Karpas-422 (cell line): ENCODE data around the gene CARMIL1. TPM values are rescaled to one million over a fixed set of nuclear protein-coding genes. Genes with fewer than 3 reads are reported as not detected.

Experiments used
- DNase-seq: peaks from one replicate; pipeline ENCODE4 v3.0.0-alpha.2; 2015
- H2AFZ ChIP-seq: fragments of 200-600 bp; sonication (generic); 2 replicates; pipeline ENCODE4 v1.6.1; 2014; ENCODE audit warnings: antibody characterized with exemption, low read length, mixed read lengths
- H3K27ac ChIP-seq: fragments of 200-600 bp; sonication (generic); 2 replicates; pipeline ENCODE4 v1.5.1; 2014; ENCODE audit warnings: mild to moderate bottlenecking, low read length, moderate library complexity
- H3K27me3 ChIP-seq: fragments of 200-600 bp; sonication (generic); 2 replicates; pipeline ENCODE4 v1.6.1; 2014; ENCODE audit warnings: low read length, mixed read lengths
- H3K36me3 ChIP-seq: fragments of 200-600 bp; sonication (generic); 2 replicates; pipeline ENCODE4 v1.6.1; 2014; ENCODE audit warnings: low read length, mixed read lengths; ENCODE audit not compliant: insufficient read depth
- H3K4me1 ChIP-seq: fragments of 200-600 bp; sonication (generic); 2 replicates; pipeline ENCODE4 v1.6.1; 2014; ENCODE audit warnings: mild to moderate bottlenecking, low read length, mixed read lengths
- H3K4me2 ChIP-seq: fragments of 200-600 bp; sonication (generic); 2 replicates; pipeline ENCODE4 v1.6.1; 2014; ENCODE audit warnings: low read length, low read depth, mild to moderate bottlenecking; ENCODE audit not compliant: poor library complexity, severe bottlenecking
- H3K4me3 ChIP-seq: fragments of 200-600 bp; sonication (generic); 2 replicates; pipeline ENCODE4 v1.5.1; 2014; ENCODE audit warnings: mild to moderate bottlenecking, antibody characterized with exemption, low read length, mixed read lengths
- H3K79me2 ChIP-seq: fragments of 200-600 bp; sonication (generic); 2 replicates; pipeline ENCODE4 v1.6.1; 2014; ENCODE audit warnings: mild to moderate bottlenecking, low read length, mixed read lengths
- H3K9ac ChIP-seq: fragments of 200-600 bp; sonication (generic); 2 replicates; pipeline ENCODE4 v1.6.0; 2014; ENCODE audit warnings: low read length
- H3K9me2 ChIP-seq: fragments of 200-600 bp; sonication (generic), shearing (Covaris generic); replicated peaks from 2 replicates; pipeline ENCODE4 v1.6.0; 2014; ENCODE audit warnings: mild to moderate bottlenecking, low read length, moderate library complexity; ENCODE audit not compliant: insufficient read depth
- H3K9me3 ChIP-seq: fragments of 300-700, 200-600 bp; sonication (generic); 2 replicates; pipeline ENCODE4 v1.6.1; 2014; ENCODE audit warnings: low read length, mixed read lengths
- H4K20me1 ChIP-seq: fragments of 200-600 bp; sonication (generic); 2 replicates; pipeline ENCODE4 v1.6.1; 2014; ENCODE audit warnings: mild to moderate bottlenecking, antibody characterized with exemption, low read length, low read depth; ENCODE audit not compliant: insufficient read depth
- total RNA-seq: library from RNA; depleted of rRNA; stranded (reverse); fragments of >200 nt; shearing (Covaris generic); gene quantifications from 2 replicates; pipeline ENCODE4 v1.2.3, GENCODE V29; 2014; ENCODE audit warnings: low replicate concordance

CARMIL1 gene
- total RNA-seq, 1 experiment from 2014 or later, result 0.04 TPM

- Histone ChIP-seq H3K27me3 (no peaks in the 10 kb centered on the region), H3K4me1 (no peaks in the 10 kb centered on the region), H4K20me1 (no peaks in the 10 kb centered on the region), H3K36me3 (no peaks in the 10 kb centered on the region), H3K9ac (no peak overlapping the region), H3K9me2 (no peaks in the 10 kb centered on the region), H3K27ac (no peak overlapping the region), H3K4me3 (no peak overlapping the region), H2AFZ (no peak overlapping the region), H3K9me3 (no peaks in the 10 kb centered on the region), H3K79me2 (no peaks in the 10 kb centered on the region), H3K4me2 (no peak overlapping the region)
- no peak for DNase-seq
Observed at GRCh38 chr6:25363427-25363826, 84.3 kb downstream of the CARMIL1 start.

DNA sequence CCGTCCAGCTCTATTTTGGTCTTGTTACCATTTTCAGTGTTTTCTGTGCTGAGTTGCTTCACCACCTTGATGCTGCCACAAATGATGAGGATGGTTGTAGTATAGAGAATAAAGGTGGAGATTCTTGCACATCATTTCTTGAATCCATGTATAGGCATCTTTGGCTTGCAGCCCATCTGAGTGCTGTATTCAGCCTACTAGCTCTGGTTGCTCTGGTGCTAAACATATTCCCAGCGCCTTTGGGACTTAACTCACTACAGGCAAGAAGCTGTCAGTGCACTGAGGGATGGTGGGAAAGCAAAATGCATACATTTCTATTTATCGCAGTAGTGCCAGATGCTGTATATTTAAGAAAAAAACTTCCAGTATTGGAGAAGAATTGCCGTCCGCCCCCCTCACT is 86.0 kb downstream of the CARMIL1 start:
- no peak overlapping the region for H3K4me3 ChIP-seq
- no peak overlapping the region for H2AFZ ChIP-seq
- no peaks in the 10 kb centered on the region for H3K4me1 ChIP-seq
- 0 out of 2 replicates have a peak, but pooled peaks cover 4% of the 10 kb centered on the region for H4K20me1 ChIP-seq
- H3K9me3 ChIP-seq, result no peaks in the 10 kb centered on the region
- no peaks in the 10 kb centered on the region for H3K27me3 ChIP-seq
- H3K9ac ChIP-seq, result no peak overlapping the region
- H3K27ac ChIP-seq, result no peak overlapping the region
- H3K36me3 ChIP-seq, result no peaks in the 10 kb centered on the region
- no peak overlapping the region for H3K4me2 ChIP-seq
- H3K79me2 ChIP-seq, result no peaks in the 10 kb centered on the region
- DNase-seq, result no peak
- no peaks in the 10 kb centered on the region for H3K9me2 ChIP-seq

DNA sequence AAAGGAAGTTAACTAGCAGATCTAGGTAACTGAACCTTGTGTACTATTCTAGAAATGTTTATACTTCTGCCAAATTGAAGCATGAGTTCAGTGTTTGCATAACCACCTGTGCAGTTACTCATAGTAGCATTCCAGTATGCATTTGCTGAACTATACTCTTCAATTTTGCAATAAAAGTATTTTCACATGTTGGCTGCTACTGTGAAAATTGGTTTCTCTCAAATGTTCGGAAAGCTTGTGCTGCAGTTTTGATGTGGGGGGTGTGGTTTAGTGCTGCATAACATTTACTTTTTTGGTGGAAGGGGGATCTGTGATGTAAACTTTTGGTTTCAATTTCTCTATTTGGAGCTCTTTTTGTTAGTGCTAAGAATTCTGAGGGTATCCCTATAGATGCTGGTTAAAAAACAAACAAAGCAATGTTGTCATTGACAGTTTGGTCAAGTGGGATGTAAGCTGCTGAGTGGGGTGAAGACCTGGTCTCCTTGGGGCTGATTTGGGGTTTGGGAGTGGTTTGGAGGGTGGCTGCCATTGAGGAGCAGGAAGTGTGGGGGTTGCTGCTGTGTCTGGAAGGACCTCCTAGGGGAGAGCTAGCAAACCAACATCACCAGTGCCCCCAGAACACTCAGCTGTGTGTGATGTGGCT is 87.8 kb downstream of the CARMIL1 start:
- Histone ChIP-seq H3K4me2 (no peak overlapping the region), H3K9ac (no peak overlapping the region), H3K27ac (no peak overlapping the region), H3K4me1 (no peaks in the 10 kb centered on the region), H2AFZ (no peak overlapping the region), H4K20me1 (0 out of 2 replicates have a peak, but pooled peaks cover 4% of the 10 kb centered on the region), H3K79me2 (no peaks in the 10 kb centered on the region), H3K36me3 (no peaks in the 10 kb centered on the region), H3K4me3 (no peak overlapping the region), H3K9me2 (no peaks in the 10 kb centered on the region), H3K9me3 (no peaks in the 10 kb centered on the region), H3K27me3 (no peaks in the 10 kb centered on the region)
- DNase-seq, result no peak

GRCh38 chr6:25369036-25369432 is 89.9 kb downstream of the CARMIL1 start:
- no peak overlapping the region for H2AFZ ChIP-seq
- H3K36me3 ChIP-seq, result no peaks in the 10 kb centered on the region
- no peak overlapping the region for H3K4me2 ChIP-seq
- DNase-seq, result no peak
- H3K4me1 ChIP-seq, result no peaks in the 10 kb centered on the region
- no peak overlapping the region for H3K4me3 ChIP-seq
- H3K9me2 ChIP-seq, result no peaks in the 10 kb centered on the region
- H4K20me1 ChIP-seq, result 0 out of 2 replicates have a peak, but pooled peaks cover 4% of the 10 kb centered on the region
- no peaks in the 10 kb centered on the region for H3K9me3 ChIP-seq
- no peak overlapping the region for H3K27ac ChIP-seq
- H3K27me3 ChIP-seq, result no peaks in the 10 kb centered on the region
- H3K9ac ChIP-seq, result no peak overlapping the region
- no peaks in the 10 kb centered on the region for H3K79me2 ChIP-seq

DNA sequence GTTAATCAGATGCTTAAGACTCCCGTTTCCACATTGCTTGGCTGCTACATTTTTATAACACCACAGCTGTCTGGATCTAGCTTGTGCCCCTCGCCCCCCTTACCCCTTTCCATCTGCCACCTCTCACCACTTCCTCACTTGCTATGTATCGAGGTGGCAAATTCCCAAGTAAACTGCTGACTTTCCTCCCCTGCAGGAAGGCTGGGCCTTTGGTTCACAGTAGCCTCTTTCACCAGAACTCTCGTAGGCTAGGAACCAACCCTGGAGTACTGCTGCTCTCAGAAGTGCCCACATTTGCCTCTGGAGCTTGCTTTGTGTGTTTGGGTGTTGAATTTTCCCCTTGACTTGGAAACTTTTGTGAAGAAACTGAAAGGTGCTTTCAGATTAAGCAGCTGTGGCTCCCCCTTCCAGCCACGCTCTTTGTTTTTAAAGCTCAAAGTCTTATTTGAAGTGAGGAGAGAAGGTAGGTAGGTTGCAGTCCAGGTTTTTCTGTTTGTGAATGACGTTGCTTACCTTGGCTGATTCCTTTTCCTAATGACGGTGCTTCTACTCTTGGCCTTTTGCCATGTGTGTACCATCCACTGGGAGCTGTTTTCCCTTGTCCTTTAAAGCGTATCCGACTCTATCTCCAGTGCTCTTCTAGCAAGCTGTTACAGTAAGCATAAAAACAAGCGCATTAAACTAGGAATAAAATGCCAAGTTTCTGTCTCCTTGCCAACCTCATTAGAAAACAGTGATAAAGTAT is 90.4 kb downstream of the CARMIL1 start:
- Histone ChIP-seq H2AFZ (no peak overlapping the region), H3K9ac (no peak overlapping the region), H3K4me2 (no peak overlapping the region)

DNA sequence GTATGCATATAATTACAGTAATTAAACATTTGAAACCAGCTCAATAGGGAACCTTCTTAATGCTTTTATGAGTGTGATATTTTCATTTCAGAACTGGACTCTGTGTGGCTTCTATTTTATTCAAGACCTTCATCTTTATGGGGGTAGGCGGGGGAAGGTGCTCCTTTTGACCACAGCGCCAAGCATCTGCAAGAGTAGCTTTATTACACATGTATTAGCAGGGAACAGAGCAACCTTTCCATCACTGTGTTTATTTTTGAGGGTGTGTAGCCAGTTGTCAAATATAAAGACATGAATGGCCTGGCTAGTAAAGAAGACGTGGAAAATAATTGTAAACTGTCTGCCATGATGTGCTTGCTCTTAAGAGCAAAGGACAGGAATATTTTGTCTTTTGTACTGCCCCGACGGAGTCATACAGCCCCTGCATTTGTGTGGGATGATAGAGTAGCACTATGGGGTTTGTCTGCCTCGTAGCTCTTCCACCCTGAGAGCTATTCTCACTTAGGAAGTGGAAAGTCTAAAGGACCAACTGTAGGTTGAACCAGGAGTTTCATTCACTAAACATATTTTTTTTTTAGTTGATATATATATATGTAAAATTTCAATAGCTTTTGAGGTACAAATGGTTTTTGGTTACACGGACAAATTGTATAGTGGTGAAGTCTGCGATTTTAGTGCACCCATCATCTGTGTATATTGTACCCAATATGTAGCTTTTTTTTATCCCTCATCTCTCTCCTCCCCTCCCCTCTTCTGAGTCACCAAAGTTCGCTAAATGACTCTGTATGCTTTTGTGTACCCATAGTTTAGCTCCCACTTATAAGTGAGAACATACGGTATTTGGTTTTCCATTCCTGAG is 91.2 kb downstream of the CARMIL1 start:
- Histone ChIP-seq H2AFZ (no peak overlapping the region), H3K27ac (no peak overlapping the region)
- no peak for DNase-seq

More for the DNA sequence above, 90.4 kb downstream of the CARMIL1 start:
- no peak overlapping the region for H3K4me3 ChIP-seq
- H3K36me3 ChIP-seq, result no peaks in the 10 kb centered on the region
- H3K27me3 ChIP-seq, result no peaks in the 10 kb centered on the region
- H3K79me2 ChIP-seq, result no peaks in the 10 kb centered on the region
- no peaks in the 10 kb centered on the region for H3K9me2 ChIP-seq
- DNase-seq, result no peak
- H4K20me1 ChIP-seq, result 0 out of 2 replicates have a peak, but pooled peaks cover 4% of the 10 kb centered on the region
- H3K4me1 ChIP-seq, result no peaks in the 10 kb centered on the region
- no peaks in the 10 kb centered on the region for H3K9me3 ChIP-seq
- H3K27ac ChIP-seq, result no peak overlapping the region

GRCh38 chr6:25371037-25371347 is 91.8 kb downstream of the CARMIL1 start:
- no peaks in the 10 kb centered on the region for H3K9me2 ChIP-seq
- no peaks in the 10 kb centered on the region for H3K4me1 ChIP-seq
- no peak overlapping the region for H3K4me2 ChIP-seq
- H3K9me3 ChIP-seq, result no peaks in the 10 kb centered on the region
- no peak overlapping the region for H2AFZ ChIP-seq
- H3K36me3 ChIP-seq, result no peaks in the 10 kb centered on the region
- H3K27ac ChIP-seq, result no peak overlapping the region
- no peak for DNase-seq
- H3K4me3 ChIP-seq, result no peak overlapping the region
- H4K20me1 ChIP-seq, result 0 out of 2 replicates have a peak, but pooled peaks cover 4% of the 10 kb centered on the region
- H3K9ac ChIP-seq, result no peak overlapping the region
- H3K27me3 ChIP-seq, result no peaks in the 10 kb centered on the region
- no peaks in the 10 kb centered on the region for H3K79me2 ChIP-seq

More for the DNA sequence above, 91.2 kb downstream of the CARMIL1 start:
- Histone ChIP-seq H3K4me2 (no peak overlapping the region), H3K9me2 (no peaks in the 10 kb centered on the region), H3K4me3 (no peak overlapping the region), H4K20me1 (0 out of 2 replicates have a peak, but pooled peaks cover 4% of the 10 kb centered on the region), H3K4me1 (no peaks in the 10 kb centered on the region), H3K27me3 (no peaks in the 10 kb centered on the region), H3K36me3 (no peaks in the 10 kb centered on the region), H3K79me2 (no peaks in the 10 kb centered on the region), H3K9ac (no peak overlapping the region), H3K9me3 (no peaks in the 10 kb centered on the region)

- no peaks in the 10 kb centered on the region for H3K27me3 ChIP-seq
- no peak overlapping the region for H2AFZ ChIP-seq
- no peaks in the 10 kb centered on the region for H3K36me3 ChIP-seq
- H3K9me3 ChIP-seq, result no peaks in the 10 kb centered on the region
- no peaks in the 10 kb centered on the region for H3K79me2 ChIP-seq
- H3K4me3 ChIP-seq, result no peak overlapping the region
- no peak overlapping the region for H3K4me2 ChIP-seq
- H3K4me1 ChIP-seq, result no peaks in the 10 kb centered on the region
- no peaks in the 10 kb centered on the region for H3K9me2 ChIP-seq
- no peak overlapping the region for H3K27ac ChIP-seq
- H3K9ac ChIP-seq, result no peak overlapping the region
- DNase-seq, result no peak
- no peaks in the 10 kb centered on the region for H4K20me1 ChIP-seq
Observed at GRCh38 chr6:25375125-25375524, 96.0 kb downstream of the CARMIL1 start.
